Measurements from ENCODE around the gene FCRLA.

DNA sequence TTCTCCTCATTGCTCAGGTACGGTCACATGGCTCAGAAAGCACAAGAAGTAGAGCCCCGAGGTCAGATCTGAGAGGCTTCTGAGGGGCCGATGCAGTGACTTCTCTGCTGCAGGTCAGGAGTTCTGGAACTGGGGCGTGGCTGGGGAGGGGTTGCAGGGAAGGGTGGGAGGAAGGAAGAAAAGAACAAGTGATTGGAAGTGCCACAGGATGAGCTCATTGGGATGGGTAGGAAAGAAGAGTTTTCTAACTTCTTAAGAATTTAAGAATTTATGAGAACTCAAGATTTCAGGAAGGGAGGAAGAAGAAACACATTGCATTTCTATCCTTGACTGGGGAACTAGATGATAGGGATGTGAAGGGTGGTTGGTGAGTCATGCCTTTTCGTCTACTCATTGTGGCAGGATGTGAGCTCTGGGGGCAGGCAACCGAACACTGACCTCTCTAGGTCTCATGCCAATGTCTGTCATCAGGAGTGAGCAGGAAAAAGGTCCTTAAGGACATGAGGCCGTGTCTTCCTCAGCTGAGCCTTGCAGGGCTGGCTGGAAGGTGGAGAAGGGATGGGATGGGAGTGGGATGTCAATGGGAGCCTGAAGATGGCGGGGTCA lies 14.8 kb downstream of the FCRLA start:
- TF ChIP-seq, protein P1, sequence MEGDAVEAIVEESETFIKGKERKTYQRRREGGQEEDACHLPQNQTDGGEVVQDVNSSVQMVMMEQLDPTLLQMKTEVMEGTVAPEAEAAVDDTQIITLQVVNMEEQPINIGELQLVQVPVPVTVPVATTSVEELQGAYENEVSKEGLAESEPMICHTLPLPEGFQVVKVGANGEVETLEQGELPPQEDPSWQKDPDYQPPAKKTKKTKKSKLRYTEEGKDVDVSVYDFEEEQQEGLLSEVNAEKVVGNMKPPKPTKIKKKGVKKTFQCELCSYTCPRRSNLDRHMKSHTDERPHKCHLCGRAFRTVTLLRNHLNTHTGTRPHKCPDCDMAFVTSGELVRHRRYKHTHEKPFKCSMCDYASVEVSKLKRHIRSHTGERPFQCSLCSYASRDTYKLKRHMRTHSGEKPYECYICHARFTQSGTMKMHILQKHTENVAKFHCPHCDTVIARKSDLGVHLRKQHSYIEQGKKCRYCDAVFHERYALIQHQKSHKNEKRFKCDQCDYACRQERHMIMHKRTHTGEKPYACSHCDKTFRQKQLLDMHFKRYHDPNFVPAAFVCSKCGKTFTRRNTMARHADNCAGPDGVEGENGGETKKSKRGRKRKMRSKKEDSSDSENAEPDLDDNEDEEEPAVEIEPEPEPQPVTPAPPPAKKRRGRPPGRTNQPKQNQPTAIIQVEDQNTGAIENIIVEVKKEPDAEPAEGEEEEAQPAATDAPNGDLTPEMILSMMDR (IDR thresholded peaks at IDR 0.05) = no peak
- TF ChIP-seq POLR2A (IDR thresholded peaks at IDR 0.05) = no peak

Data from Peyer's patch (tissue), 4 donors.